Upper lobe of right lung (tissue), 1 donor: Measurements from ENCODE around the gene RMDN2. TPM values are rescaled to one million over a fixed set of nuclear protein-coding genes. Genes with fewer than 3 reads are reported as not detected.
"Not testable (repeated sequence)": the region's sequence is repeated elsewhere in the genome, so short reads cannot be mapped to it uniquely, and the experiment has no call there.

Source experiments
- ATAC-seq: fragments of 200-7000 bp; cut with Tn5 transposase; one replicate; pipeline ENCODE4 v1.9.1; 2020; ENCODE audit warnings: mild to moderate bottlenecking, moderate library complexity
- DNase-seq: peaks from one replicate; pipeline ENCODE4 v3.0.0-alpha.2; 2020
- H3K27ac ChIP-seq: fragments of 200-600 bp; one replicate; pipeline ENCODE4 v1.8.0; 2022
- H3K27me3 ChIP-seq: fragments of 200-600 bp; one replicate; pipeline ENCODE4 v1.8.0; 2022; ENCODE audit warnings: mild to moderate bottlenecking
- H3K36me3 ChIP-seq: fragments of 200-600 bp; one replicate; pipeline ENCODE4 v1.8.0; 2022
- H3K4me1 ChIP-seq: fragments of 200-600 bp; one replicate; pipeline ENCODE4 v1.8.0; 2022
- H3K4me3 ChIP-seq: fragments of 200-600 bp; one replicate; pipeline ENCODE4 v1.8.0; 2022; ENCODE audit warnings: mild to moderate bottlenecking
- H3K9me3 ChIP-seq: fragments of 200-600 bp; one replicate; pipeline ENCODE4 v1.8.0; 2022
- CTCF ChIP-seq: fragments of 200-600 bp; IDR thresholded peaks from one replicate; pipeline ENCODE4 v1.8.0; 2022; ENCODE audit warnings: antibody characterized with exemption
- intact Hi-C: fragments of 100-400 bp; cut with DNase I; formaldehyde crosslinking; loops from one replicate; pipeline ENCODE4 v1.11.0; 2022
- total RNA-seq: library from RNA; stranded (reverse); fragmentation: NEBNext Ultra II Directional; extraction: Animal tissue kit (Norgen Biotek cat#: 25700); gene quantifications from one replicate; pipeline ENCODE4 v1.2.1, GENCODE V29; 2021
- donor health status: DM: no; HTN: yes; CAD: no; lungs with severe emphysema.

The RMDN2 gene
- total RNA-seq, 1 donor from 2014 or later, result 23.1 TPM

GRCh38 chr2:38010995-38011394, 85.9 kb downstream of the RMDN2 start:
- H3K27ac ChIP-seq, result no peak overlapping the region
- H3K27me3 ChIP-seq, result no peaks in the 10 kb centered on the region
- no peak overlapping the region for H3K4me3 ChIP-seq
- TF ChIP-seq CTCF, result no peak
- ATAC-seq (no peak), DNase-seq (no peak)
- peaks cover 3% of the 10 kb centered on the region for H3K4me1 ChIP-seq
- no peaks in the 10 kb centered on the region for H3K9me3 ChIP-seq
- intact Hi-C loops, result no loop called here
- H3K36me3 ChIP-seq, result no peaks in the 10 kb centered on the region

- Histone ChIP-seq H3K36me3 (no peaks in the 10 kb centered on the region), H3K27ac (no peak overlapping the region), H3K4me3 (no peak overlapping the region), H3K4me1 (peaks cover 3% of the 10 kb centered on the region), H3K9me3 (no peaks in the 10 kb centered on the region), H3K27me3 (no peaks in the 10 kb centered on the region)
- intact Hi-C loops, result no loop called here
- no peak for ATAC-seq
- no peak for TF ChIP-seq CTCF
- no peak for DNase-seq
Observed at GRCh38 chr2:38013158-38013752, 88.2 kb downstream of the RMDN2 start.

GRCh38 chr2:38016219-38016618, 91.1 kb downstream of the RMDN2 start:
- H3K36me3 ChIP-seq, result no peaks in the 10 kb centered on the region
- TF ChIP-seq CTCF, result no peak
- no peaks in the 10 kb centered on the region for H3K27me3 ChIP-seq
- no peak overlapping the region for H3K27ac ChIP-seq
- intact Hi-C loops, result no loop called here
- no peak overlapping the region for H3K4me3 ChIP-seq
- ATAC-seq (no peak), DNase-seq (no peak)
- H3K4me1 ChIP-seq, result peaks cover 3% of the 10 kb centered on the region
- no peaks in the 10 kb centered on the region for H3K9me3 ChIP-seq

- no peaks in the 10 kb centered on the region for H3K27me3 ChIP-seq
- no peak overlapping the region for H3K27ac ChIP-seq
- ATAC-seq, result no peak
- intact Hi-C loops, result no loop called here
- H3K9me3 ChIP-seq, result no peaks in the 10 kb centered on the region
- DNase-seq, result no peak
- H3K4me1 ChIP-seq, result peaks cover 3% of the 10 kb centered on the region
- H3K36me3 ChIP-seq, result no peaks in the 10 kb centered on the region
- TF ChIP-seq CTCF, result no peak
- no peak overlapping the region for H3K4me3 ChIP-seq
Observed at GRCh38 chr2:38017836-38018235, 92.7 kb downstream of the RMDN2 start.

- intact Hi-C loops, H3K27me3 ChIP-seq, H3K36me3 ChIP-seq, ATAC-seq, H3K27ac ChIP-seq, H3K4me3 ChIP-seq, H3K4me1 ChIP-seq, DNase-seq, H3K9me3 ChIP-seq: not testable (repeated sequence)
Observed at GRCh38 chr2:38020359-38021069, 95.4 kb downstream of the RMDN2 start.

- DNase-seq, result no peak
- no peak overlapping the region for H3K4me3 ChIP-seq
- intact Hi-C loops, result no loop called here
- no peaks in the 10 kb centered on the region for H3K36me3 ChIP-seq
- no peak overlapping the region for H3K27ac ChIP-seq
- no peaks in the 10 kb centered on the region for H3K9me3 ChIP-seq
- no peak for ATAC-seq
- no peak for TF ChIP-seq CTCF
- no peaks in the 10 kb centered on the region for H3K4me1 ChIP-seq
- H3K27me3 ChIP-seq, result no peaks in the 10 kb centered on the region
Observed at GRCh38 chr2:38021589-38021988, 96.5 kb downstream of the RMDN2 start.
